Neuronal stem cell (in vitro differentiated cells): ENCODE measurements around the gene CFL2. TPM values are rescaled to one million over a fixed set of nuclear protein-coding genes. Genes with fewer than 3 reads are reported as not detected.

ENCODE experiments used
- small RNA-seq: library from polyadenylated mRNA; stranded (forward); fragments of <200 nt; extraction: miRNeasy Mini kit (QIAGEN cat#:217004); gene quantifications from one replicate; pipeline ENCODE3, GENCODE V24; 2013; ENCODE audit not compliant: insufficient read depth

CFL2 gene

Small RNA genes within 50 kb of the gene (small RNA-seq; reads per million reads assigned to genes)
- gene RNU6-1261P, result not detected
